A549 (cell line): ENCODE data around the gene PGAM1.

ENCODE experiments used
- CTCF ChIP-seq: fragments of >200 bp; sonication (Bioruptor Twin); formaldehyde crosslinking; IDR thresholded peaks from 3 replicates; pipeline ENCODE4 v1.5.1; 2016
- PHF8 ChIP-seq: fragments of 200-600 bp; sonication (generic); IDR thresholded peaks from 2 replicates; pipeline ENCODE4 v1.6.1; 2016; ENCODE audit warnings: low read depth, mild to moderate bottlenecking, antibody characterized with exemption, moderate library complexity, borderline replicate concordance
- POLR2A ChIP-seq: IDR thresholded peaks from 2 replicates; pipeline ENCODE4 v1.6.1; 2012; ENCODE audit warnings: mild to moderate bottlenecking, low read length
- RAD21 ChIP-seq, 2 experiments: fragments of >200 bp in 1 of 2; sonication (Bioruptor Twin) in 1 of 2; formaldehyde crosslinking in 1 of 2; IDR thresholded peaks in 1 of 2; conservative IDR thresholded peaks in 1 of 2; 2 replicates in 1 of 2; 3 replicates in 1 of 2; pipeline ENCODE4 v1.6.1; 2012 to 2018; ENCODE audit warnings: inconsistent platforms in 1 of 2

DNA sequence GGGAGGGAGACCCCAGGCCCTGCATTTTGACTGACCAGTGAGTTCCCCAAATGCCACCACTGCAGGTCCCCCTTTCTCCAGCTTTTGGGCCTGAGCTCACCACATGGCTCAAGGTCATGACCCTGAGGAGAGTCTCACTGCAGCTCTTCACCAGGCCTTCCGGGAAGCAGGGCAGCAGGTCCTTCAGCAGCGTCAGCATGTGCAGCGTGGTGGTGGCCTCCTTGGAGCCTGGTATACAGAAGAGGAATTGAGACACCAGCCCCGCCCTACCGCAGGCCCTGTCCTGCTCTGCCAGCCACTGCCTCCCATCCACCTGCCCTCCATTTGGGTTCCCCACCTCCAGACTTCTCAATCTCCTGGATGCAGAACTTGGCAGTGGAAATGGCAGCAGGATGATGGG is 37.8 kb upstream of the PGAM1 start:
- no peak for TF ChIP-seq POLR2A
- TF ChIP-seq CTCF: no peak
- no peak for TF ChIP-seq PHF8
- no peak for TF ChIP-seq RAD21 (conservative IDR thresholded peaks at IDR 0.05 in 1 of 2, IDR thresholded peaks at IDR 0.05 in 1 of 2)
